Stimulated activated naive CD8-positive, alpha-beta T cell treated with anti-CD3 and anti-CD28 coated beads, Interleukin-15, Interleukin-2, amounts not matched to agents 100 ng/mL and 50 ng/mL, for 24 hours (primary cell): ENCODE results near the gene ADNP.

ENCODE experiments used
- H3K27ac Mint-ChIP-seq: one replicate; pipeline ENCODE4 v1.8.0; 2021; ENCODE audit warnings: mild to moderate bottlenecking, mixed read lengths
- H3K27me3 Mint-ChIP-seq: one replicate; pipeline ENCODE4 v1.8.0; 2021; ENCODE audit warnings: mixed read lengths
- H3K36me3 Mint-ChIP-seq: one replicate; pipeline ENCODE4 v1.8.0; 2021; ENCODE audit warnings: low read depth, mixed read lengths
- H3K4me1 Mint-ChIP-seq: one replicate; pipeline ENCODE4 v1.8.0; 2021; ENCODE audit warnings: low read depth, mixed read lengths
- H3K4me3 Mint-ChIP-seq: one replicate; pipeline ENCODE4 v1.8.0; 2021; ENCODE audit warnings: mild to moderate bottlenecking, mixed read lengths
- H3K9me3 Mint-ChIP-seq: one replicate; pipeline ENCODE4 v1.8.0; 2021; ENCODE audit warnings: mixed read lengths

The ADNP gene

GRCh38 chr20:50843331-50844276, 87.6 kb downstream of the ADNP start:
- Mint-ChIP-seq H3K4me3 (no peak overlapping the region), H3K27ac (no peak overlapping the region), H3K27me3 (no peaks in the 10 kb centered on the region), H3K9me3 (no peaks in the 10 kb centered on the region), H3K4me1 (peaks cover 17% of the 10 kb centered on the region), H3K36me3 (peaks cover 4% of the 10 kb centered on the region)

- Mint-ChIP-seq H3K27ac (no peak overlapping the region), H3K4me3 (no peak overlapping the region), H3K9me3 (no peaks in the 10 kb centered on the region), H3K4me1 (peaks cover 22% of the 10 kb centered on the region), H3K36me3 (peaks cover 4% of the 10 kb centered on the region), H3K27me3 (no peaks in the 10 kb centered on the region)
Observed at GRCh38 chr20:50842821-50843220, 88.4 kb downstream of the ADNP start.
